Skeletal muscle satellite cell (primary cell): Measurements from ENCODE around the gene EVI5.

Experiments used
- H3K27me3 ChIP-seq: 2 replicates; pipeline ENCODE4 v1.7.0; 2013; ENCODE audit warnings: low read length; ENCODE audit not compliant: control insufficient read depth, insufficient read depth
- H3K36me3 ChIP-seq: 2 replicates; pipeline ENCODE4 v1.7.0; 2013; ENCODE audit warnings: mild to moderate bottlenecking, control low read depth, low read length; ENCODE audit not compliant: insufficient read depth
- H3K4me1 ChIP-seq: 2 replicates; pipeline ENCODE4 v1.7.0; 2013; ENCODE audit warnings: low read length; ENCODE audit not compliant: control insufficient read depth, insufficient read depth
- H3K4me2 ChIP-seq: 2 replicates; pipeline ENCODE4 v1.7.0; 2013; ENCODE audit warnings: mild to moderate bottlenecking, low read length
- H3K4me3 ChIP-seq: 2 replicates; pipeline ENCODE4 v1.7.0; 2013; ENCODE audit warnings: low read length
- H3K9ac ChIP-seq: 2 replicates; pipeline ENCODE4 v1.7.0; 2013; ENCODE audit warnings: mild to moderate bottlenecking, low read depth, low read length, moderate library complexity
- H3K9me3 ChIP-seq: replicated peaks from 2 replicates; pipeline ENCODE4 v1.7.0; 2013; ENCODE audit warnings: mild to moderate bottlenecking, control low read depth, low read length

EVI5 gene

GRCh38 chr1:92817986-92818764, 33.3 kb upstream of the EVI5 start:
- H3K9me3 ChIP-seq: no peaks in the 10 kb centered on the region

GRCh38 chr1:92817137-92817697, 32.3 kb upstream of the EVI5 start:
- Histone ChIP-seq H3K27me3 (no peaks in the 10 kb centered on the region), H3K36me3 (no peaks in the 10 kb centered on the region), H3K9ac (no peak overlapping the region), H3K4me1 (no peaks in the 10 kb centered on the region), H3K9me3 (no peaks in the 10 kb centered on the region), H3K4me2 (no peak overlapping the region), H3K4me3 (no peak overlapping the region)

More at GRCh38 chr1:92817986-92818764, 33.3 kb upstream of the EVI5 start:
- H3K4me3 ChIP-seq: no peak overlapping the region
- H3K9ac ChIP-seq: no peak overlapping the region
- no peaks in the 10 kb centered on the region for H3K4me1 ChIP-seq
- no peaks in the 10 kb centered on the region for H3K27me3 ChIP-seq
- no peak overlapping the region for H3K4me2 ChIP-seq
- H3K36me3 ChIP-seq: no peaks in the 10 kb centered on the region

- H3K9ac ChIP-seq: no peak overlapping the region
- H3K4me2 ChIP-seq: no peak overlapping the region
- no peaks in the 10 kb centered on the region for H3K36me3 ChIP-seq
- no peaks in the 10 kb centered on the region for H3K4me1 ChIP-seq
- no peak overlapping the region for H3K4me3 ChIP-seq
- H3K9me3 ChIP-seq: no peaks in the 10 kb centered on the region
- no peaks in the 10 kb centered on the region for H3K27me3 ChIP-seq
These were observed 31.8 kb upstream of the EVI5 start for GRCh38 chr1:92816732-92817131.

- H3K36me3 ChIP-seq: no peaks in the 10 kb centered on the region
- no peak overlapping the region for H3K4me3 ChIP-seq
- H3K4me2 ChIP-seq: peak overlapping the region; percentile 16
- H3K9me3 ChIP-seq: no peaks in the 10 kb centered on the region
- H3K4me1 ChIP-seq: peaks cover 20% of the 10 kb centered on the region
- no peak overlapping the region for H3K9ac ChIP-seq
- H3K27me3 ChIP-seq: no peaks in the 10 kb centered on the region
These were observed 23.5 kb upstream of the EVI5 start for GRCh38 chr1:92808381-92808780.

GRCh38 chr1:92805216-92805615, 20.3 kb upstream of the EVI5 start:
- Histone ChIP-seq H3K9ac (peak overlapping the region; percentile 29), H3K4me1 (peaks cover 20% of the 10 kb centered on the region), H3K27me3 (no peaks in the 10 kb centered on the region), H3K36me3 (no peaks in the 10 kb centered on the region), H3K4me2 (peak overlapping the region; percentile 48), H3K9me3 (no peaks in the 10 kb centered on the region), H3K4me3 (no peak overlapping the region)

GRCh38 chr1:92804721-92805201, 19.9 kb upstream of the EVI5 start:
- peak overlapping the region; percentile 29 for H3K9ac ChIP-seq
- no peaks in the 10 kb centered on the region for H3K36me3 ChIP-seq
- no peaks in the 10 kb centered on the region for H3K9me3 ChIP-seq
- peak overlapping the region; percentile 48 for H3K4me2 ChIP-seq
- H3K4me3 ChIP-seq: no peak overlapping the region
- no peaks in the 10 kb centered on the region for H3K27me3 ChIP-seq
- peaks cover 20% of the 10 kb centered on the region for H3K4me1 ChIP-seq

- Histone ChIP-seq H3K4me1 (peaks cover 16% of the 10 kb centered on the region), H3K9me3 (no peaks in the 10 kb centered on the region), H3K4me2 (no peak overlapping the region), H3K27me3 (no peaks in the 10 kb centered on the region), H3K36me3 (no peaks in the 10 kb centered on the region), H3K4me3 (no peak overlapping the region), H3K9ac (no peak overlapping the region)
These were observed 18.4 kb upstream of the EVI5 start for GRCh38 chr1:92803140-92803887.

- H3K9ac ChIP-seq: no peak overlapping the region
These were observed 13.1 kb upstream of the EVI5 start for GRCh38 chr1:92797961-92798360.

GRCh38 chr1:92797297-92797696, 12.4 kb upstream of the EVI5 start:
- H3K4me1 ChIP-seq: no peaks in the 10 kb centered on the region
- peaks cover 9% of the 10 kb centered on the region for H3K27me3 ChIP-seq
- no peaks in the 10 kb centered on the region for H3K36me3 ChIP-seq
- H3K4me2 ChIP-seq: no peak overlapping the region
- H3K4me3 ChIP-seq: no peak overlapping the region
- H3K9ac ChIP-seq: no peak overlapping the region
- no peaks in the 10 kb centered on the region for H3K9me3 ChIP-seq

More at GRCh38 chr1:92797961-92798360, 13.1 kb upstream of the EVI5 start:
- Histone ChIP-seq H3K9me3 (no peaks in the 10 kb centered on the region), H3K27me3 (peaks cover 2% of the 10 kb centered on the region), H3K4me3 (no peak overlapping the region), H3K4me2 (no peak overlapping the region), H3K36me3 (no peaks in the 10 kb centered on the region), H3K4me1 (no peaks in the 10 kb centered on the region)

- Histone ChIP-seq H3K9ac (no peak overlapping the region), H3K36me3 (no peaks in the 10 kb centered on the region), H3K4me3 (no peak overlapping the region), H3K9me3 (no peaks in the 10 kb centered on the region), H3K4me1 (no peaks in the 10 kb centered on the region), H3K4me2 (no peak overlapping the region), H3K27me3 (peaks cover 16% of the 10 kb centered on the region)
These were observed 10.3 kb upstream of the EVI5 start for GRCh38 chr1:92795166-92795565.

- Histone ChIP-seq H3K36me3 (no peaks in the 10 kb centered on the region), H3K27me3 (peaks cover 16% of the 10 kb centered on the region), H3K4me2 (no peak overlapping the region), H3K4me1 (no peaks in the 10 kb centered on the region), H3K4me3 (no peak overlapping the region), H3K9me3 (no peaks in the 10 kb centered on the region), H3K9ac (no peak overlapping the region)
These were observed 7.5 kb upstream of the EVI5 start for GRCh38 chr1:92792340-92792782.
